Measurements from ENCODE around the gene VPS37B.

Gene VPS37B

DNA sequence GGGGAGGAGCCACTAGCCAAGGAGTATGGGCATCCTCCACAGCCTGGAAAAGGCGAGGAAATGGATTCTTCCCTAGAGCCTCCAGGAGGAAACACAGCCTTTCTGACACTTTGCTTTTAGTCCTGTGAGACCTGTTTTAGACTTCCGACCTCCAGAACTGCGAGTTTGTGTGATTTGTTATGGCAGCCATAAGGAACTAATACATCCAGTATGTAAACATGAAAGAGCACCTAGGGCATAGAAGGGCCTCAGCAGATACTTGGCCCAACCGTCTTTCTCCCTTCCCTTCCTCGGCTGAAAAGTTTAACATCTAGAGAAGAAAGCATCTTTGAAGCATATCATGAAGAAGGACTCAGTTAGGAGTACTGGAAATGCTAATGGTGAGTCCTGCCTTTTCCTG, 57.1 kb downstream of the VPS37B start:
- H3K4me3 ChIP-seq (ENCODE audit: low read depth, low read length) = no peak overlapping the region
- ChIA-PET POLR2A (no interaction called here), CTCF (interaction anchor here (0.5 to 2.1 kb wide), 2 partner anchors 45 to 273 kb away, joined by 3 to 5 read pairs; no protein-coding TSS in a partner anchor)
- no peaks in the 10 kb centered on the region for H3K9me3 ChIP-seq (ENCODE audit: control insufficient read depth, insufficient read depth, low read depth, low read length)
- no peak for TF ChIP-seq ZNF707 (tag by site-specific recombination; IDR thresholded peaks at IDR 0.05)
- no peak for TF ChIP-seq KLF9 (tag by site-specific recombination; IDR thresholded peaks at IDR 0.05; ENCODE audit: low read depth)
- TF ChIP-seq ZNF518A (tag by site-specific recombination; conservative IDR thresholded peaks at IDR 0.05; ENCODE audit: low read depth) = no peak
- no peak for TF ChIP-seq ZNF530 (tag by site-specific recombination; IDR thresholded peaks at IDR 0.05; ENCODE audit: low read depth)
- no peak for TF ChIP-seq PRDM2 (tag by site-specific recombination; IDR thresholded peaks at IDR 0.05; ENCODE audit: borderline replicate concordance)
- no peak for TF ChIP-seq ZBTB8A (tag by site-specific recombination; IDR thresholded peaks at IDR 0.05)
- TF ChIP-seq ZNF211 (tag by site-specific recombination; IDR thresholded peaks at IDR 0.05; ENCODE audit: low read depth) = no peak
- H3K27ac ChIP-seq (ENCODE audit: extremely low read depth, low read depth, low read length) = no peak overlapping the region
- H3K36me3 ChIP-seq (ENCODE audit: control insufficient read depth in 2 of 2, insufficient read depth in 1 of 2, low read length in 2 of 2) = peaks cover 0 to 7% of the 10 kb centered on the region in 2 experiments; a peak in 1 of 3 replicates
- peaks cover 13% of the 10 kb centered on the region for H3K4me1 ChIP-seq (ENCODE audit: control insufficient read depth, insufficient read depth, low read length)

GRCh38 chr12:122837306-122838265, 58.3 kb downstream of the VPS37B start:
- Histone ChIP-seq H3K9me3 (ENCODE audit: control insufficient read depth, insufficient read depth, low read depth, low read length) (no peaks in the 10 kb centered on the region), H3K4me1 (ENCODE audit: control insufficient read depth, insufficient read depth, low read length) (peaks cover 13% of the 10 kb centered on the region), H3K36me3 (ENCODE audit: control insufficient read depth in 2 of 2, insufficient read depth in 1 of 2, low read length in 2 of 2) (peaks cover 0 to 7% of the 10 kb centered on the region in 2 experiments; a peak in 1 of 3 replicates), H3K4me3 (ENCODE audit: low read depth, low read length) (no peak overlapping the region), H3K27ac (ENCODE audit: extremely low read depth, low read depth, low read length) (0 out of 2 replicates have a peak overlapping the region, but pooled peaks have one; percentile 8)
- CTCF ChIA-PET = interaction anchor here (2.1 kb wide), 1 partner anchor 44 kb away, joined by 5 read pairs; no protein-coding TSS in a partner anchor
- POLR2A ChIA-PET = interaction anchor here (0.7 kb wide), 1 partner anchor 8 kb away, joined by 3 read pairs; no protein-coding TSS in a partner anchor
- TF ChIP-seq ZNF473 (tag by site-specific recombination; IDR thresholded peaks at IDR 0.05) = no peak
- TF ChIP-seq, protein P1, sequence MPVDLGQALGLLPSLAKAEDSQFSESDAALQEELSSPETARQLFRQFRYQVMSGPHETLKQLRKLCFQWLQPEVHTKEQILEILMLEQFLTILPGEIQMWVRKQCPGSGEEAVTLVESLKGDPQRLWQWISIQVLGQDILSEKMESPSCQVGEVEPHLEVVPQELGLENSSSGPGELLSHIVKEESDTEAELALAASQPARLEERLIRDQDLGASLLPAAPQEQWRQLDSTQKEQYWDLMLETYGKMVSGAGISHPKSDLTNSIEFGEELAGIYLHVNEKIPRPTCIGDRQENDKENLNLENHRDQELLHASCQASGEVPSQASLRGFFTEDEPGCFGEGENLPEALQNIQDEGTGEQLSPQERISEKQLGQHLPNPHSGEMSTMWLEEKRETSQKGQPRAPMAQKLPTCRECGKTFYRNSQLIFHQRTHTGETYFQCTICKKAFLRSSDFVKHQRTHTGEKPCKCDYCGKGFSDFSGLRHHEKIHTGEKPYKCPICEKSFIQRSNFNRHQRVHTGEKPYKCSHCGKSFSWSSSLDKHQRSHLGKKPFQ (tag by site-specific recombination; IDR thresholded peaks at IDR 0.05) = peak; percentile 85; the same call in 1 of the 2 replicates
- TF ChIP-seq, protein P2, sequence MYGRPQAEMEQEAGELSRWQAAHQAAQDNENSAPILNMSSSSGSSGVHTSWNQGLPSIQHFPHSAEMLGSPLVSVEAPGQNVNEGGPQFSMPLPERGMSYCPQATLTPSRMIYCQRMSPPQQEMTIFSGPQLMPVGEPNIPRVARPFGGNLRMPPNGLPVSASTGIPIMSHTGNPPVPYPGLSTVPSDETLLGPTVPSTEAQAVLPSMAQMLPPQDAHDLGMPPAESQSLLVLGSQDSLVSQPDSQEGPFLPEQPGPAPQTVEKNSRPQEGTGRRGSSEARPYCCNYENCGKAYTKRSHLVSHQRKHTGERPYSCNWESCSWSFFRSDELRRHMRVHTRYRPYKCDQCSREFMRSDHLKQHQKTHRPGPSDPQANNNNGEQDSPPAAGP (tag by site-specific recombination; IDR thresholded peaks at IDR 0.05) = peak; percentile 39; the same call in 1 of the 2 replicates
- no peak for TF ChIP-seq ZNF214 (tag by site-specific recombination; IDR thresholded peaks at IDR 0.05; ENCODE audit: borderline replicate concordance)
- no peak for TF ChIP-seq BCL11B (tag by site-specific recombination; IDR thresholded peaks at IDR 0.05; ENCODE audit: low read depth)
- no peak for TF ChIP-seq ZSCAN16 (tag by site-specific recombination; IDR thresholded peaks at IDR 0.05)
- TF ChIP-seq, protein P3, sequence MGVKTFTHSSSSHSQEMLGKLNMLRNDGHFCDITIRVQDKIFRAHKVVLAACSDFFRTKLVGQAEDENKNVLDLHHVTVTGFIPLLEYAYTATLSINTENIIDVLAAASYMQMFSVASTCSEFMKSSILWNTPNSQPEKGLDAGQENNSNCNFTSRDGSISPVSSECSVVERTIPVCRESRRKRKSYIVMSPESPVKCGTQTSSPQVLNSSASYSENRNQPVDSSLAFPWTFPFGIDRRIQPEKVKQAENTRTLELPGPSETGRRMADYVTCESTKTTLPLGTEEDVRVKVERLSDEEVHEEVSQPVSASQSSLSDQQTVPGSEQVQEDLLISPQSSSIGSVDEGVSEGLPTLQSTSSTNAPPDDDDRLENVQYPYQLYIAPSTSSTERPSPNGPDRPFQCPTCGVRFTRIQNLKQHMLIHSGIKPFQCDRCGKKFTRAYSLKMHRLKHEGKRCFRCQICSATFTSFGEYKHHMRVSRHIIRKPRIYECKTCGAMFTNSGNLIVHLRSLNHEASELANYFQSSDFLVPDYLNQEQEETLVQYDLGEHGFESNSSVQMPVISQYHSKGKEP (tag by site-specific recombination; IDR thresholded peaks at IDR 0.05) = 0 out of 2 replicates have a peak, but pooled peaks have one; percentile 24
- no peak for TF ChIP-seq ZFP3 (tag by site-specific recombination; IDR thresholded peaks at IDR 0.05; ENCODE audit: low read depth)
- no peak for TF ChIP-seq ZNF423 (tag by site-specific recombination; IDR thresholded peaks at IDR 0.05)

Data from HEK293 (cell line).